ENCODE data around the gene MSMB.
"Not testable (repeated sequence)": the region's sequence is repeated elsewhere in the genome, so short reads cannot be mapped to it uniquely, and the experiment has no call there.

- TF ChIP-seq SMC3 (IDR thresholded peaks at IDR 0.05; ENCODE audit: low read depth, low read length); CTCF (conservative IDR thresholded peaks at IDR 0.05; ENCODE audit: low read depth, low read length); RCOR1 (IDR thresholded peaks at IDR 0.05; ENCODE audit: insufficient replicate concordance, low read length); RAD21 (IDR thresholded peaks at IDR 0.05; ENCODE audit: low read length); RFX5 (IDR thresholded peaks at IDR 0.05; ENCODE audit: low read depth, low read length); CHD1 (IDR thresholded peaks at IDR 0.05; ENCODE audit: low read depth, low read length); FOS (IDR thresholded peaks at IDR 0.05; ENCODE audit: low read depth, low read length); POLR2A (IDR thresholded peaks at IDR 0.05; ENCODE audit: low read depth, low read length); MXI1 (IDR thresholded peaks at IDR 0.05; ENCODE audit: borderline replicate concordance, low read depth, low read length); NFE2L2 (IDR thresholded peaks at IDR 0.05; ENCODE audit: low read depth, low read length); ELK1 (IDR thresholded peaks at IDR 0.05; ENCODE audit: borderline replicate concordance, low read depth, low read length): not testable (repeated sequence)
These were observed 41.3 kb upstream of the MSMB start for GRCh38 chr10:46087381-46087780.
